Measurements from ENCODE around the gene EPHA1. TPM values are rescaled to one million over a fixed set of nuclear protein-coding genes. Genes with fewer than 3 reads are reported as not detected.
"Not testable (repeated sequence)": the region's sequence is repeated elsewhere in the genome, so short reads cannot be mapped to it uniquely, and the experiment has no call there.

Gene EPHA1
- total RNA-seq, 5 donors from 2014 or later (not counting 1 experiment from before 2014, with no cell fraction given): 23.8 to 49.8 (median 43.5) TPM

DNA sequence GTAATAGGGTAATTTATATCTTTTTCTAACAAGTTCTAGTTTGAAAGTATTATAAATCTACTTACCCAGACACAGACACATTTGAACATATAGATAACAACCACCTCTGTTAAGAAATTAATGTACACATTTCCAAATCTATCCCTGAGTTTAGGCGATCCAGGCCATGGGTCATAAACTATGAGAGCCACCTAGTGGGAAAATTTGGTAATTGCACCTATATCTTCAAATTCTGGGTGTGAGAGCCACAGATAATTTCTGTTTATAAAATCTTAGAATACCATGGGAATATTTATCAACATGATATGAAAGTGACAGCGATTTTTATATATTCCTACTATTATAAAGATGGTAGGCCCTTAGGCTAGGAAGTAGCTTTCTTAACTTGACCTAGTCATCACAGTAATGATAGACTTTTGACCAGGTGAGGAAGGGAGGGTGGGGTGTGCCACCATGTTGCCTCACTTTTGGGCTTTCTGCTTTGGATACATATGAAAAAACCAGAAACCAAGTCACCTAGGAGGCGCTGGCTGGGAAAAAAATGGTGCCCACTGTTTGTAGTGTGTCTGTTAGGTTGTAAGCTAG, 8.0 kb upstream of the EPHA1 start:
- H3K4me3 Mint-ChIP-seq: no peak overlapping the region
- peaks cover 0 to 2% of the 10 kb centered on the region in 2 donors for H3K27me3 Mint-ChIP-seq
- ChIA-PET CTCF (interaction anchor here (0.6 to 3.5 kb wide), 18 partner anchors 9 to 417 kb away, joined by 3 to 35 read pairs (median 4); no protein-coding TSS in a partner anchor), POLR2A (no interaction called here)
- H3K27ac Mint-ChIP-seq: no peak overlapping the region
- no peaks in the 10 kb centered on the region for H3K27me3 ChIP-seq (replicated peaks in 1 of 2; ENCODE audit: control insufficient read depth in 2 of 2, extremely low read depth in 1 of 2, insufficient read depth in 2 of 2, low read length in 1 of 2)
- peaks cover 0 to 5% of the 10 kb centered on the region in 2 experiments for H3K4me1 ChIP-seq (ENCODE audit: control insufficient read depth in 1 of 2, extremely low read depth in 1 of 2, insufficient read depth in 2 of 2, low read length in 2 of 2)
- DNase-seq (peak in 2 of 35 experiments; percentile 19 to 75), ATAC-seq (replicated peaks in 1 of 4) (peak in 2 of 4 experiments; percentile 44 to 52)
- H3K36me3 ChIP-seq (ENCODE audit: control insufficient read depth in 2 of 2, extremely low read depth in 1 of 2, insufficient read depth in 1 of 2, low read length in 1 of 2): no peaks in the 10 kb centered on the region
- no CpG with 5 or more reads among the region's 3 CpGs for WGBS (ENCODE audit: insufficient coverage)
- H3K4me3 ChIP-seq (ENCODE audit: control insufficient read depth in 1 of 2, extremely low read depth in 1 of 2, low read length in 1 of 2): no peak overlapping the region
- H3K36me3 Mint-ChIP-seq: peaks cover 35% of the 10 kb centered on the region
- H3K9me3 Mint-ChIP-seq: peaks cover 0 to 4% (median 0%) of the 10 kb centered on the region in 3 donors
- H3K4me1 Mint-ChIP-seq: peaks cover 19 to 55% (median 21%) of the 10 kb centered on the region in 3 donors
- H3K9me3 ChIP-seq: no peaks in the 10 kb centered on the region
- H3K27ac ChIP-seq (ENCODE audit: low read length): no peak overlapping the region

DNA sequence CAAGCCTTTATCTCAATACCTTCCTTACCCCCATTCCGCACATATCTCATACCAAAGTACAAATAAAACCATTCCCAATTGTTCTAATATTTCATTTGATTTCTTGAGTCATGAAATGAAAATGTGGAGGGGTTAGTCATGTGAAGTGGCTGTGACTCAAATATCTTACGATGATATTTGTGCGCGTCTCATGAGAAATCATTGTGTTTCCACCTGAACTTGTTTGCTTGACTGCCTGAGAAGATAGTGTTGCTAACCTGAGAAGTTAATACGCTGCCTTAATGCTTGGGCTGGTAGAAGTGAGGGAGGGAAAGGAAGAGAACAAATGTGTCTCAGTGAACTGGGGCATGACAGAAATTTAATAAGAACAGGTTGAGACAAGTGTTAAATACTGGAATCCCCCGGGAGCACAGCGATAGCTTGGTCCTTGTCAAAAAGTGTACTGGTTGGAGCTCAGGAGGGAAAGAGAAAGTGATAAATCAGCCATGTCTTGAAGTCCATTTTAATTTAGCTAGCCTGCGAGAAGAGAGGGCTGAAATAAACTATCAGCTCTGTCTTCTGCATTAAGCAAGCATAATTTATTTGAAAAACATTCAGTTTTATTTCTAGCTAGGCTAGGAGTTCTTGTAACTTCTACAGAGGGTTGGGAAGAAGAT, 7.2 kb upstream of the EPHA1 start:
- Mint-ChIP-seq H3K27ac (no peak overlapping the region), H3K4me1 (peaks cover 22 to 55% (median 27%) of the 10 kb centered on the region in 3 donors), H3K36me3 (peaks cover 30% of the 10 kb centered on the region), H3K27me3 (peaks cover 0 to 2% of the 10 kb centered on the region in 2 donors), H3K4me3 (no peak overlapping the region), H3K9me3 (peaks cover 0 to 4% (median 0%) of the 10 kb centered on the region in 3 donors)
- ATAC-seq (replicated peaks in 1 of 4) (no peak), DNase-seq (no peak)
- no peaks in the 10 kb centered on the region for H3K27me3 ChIP-seq (replicated peaks in 1 of 2; ENCODE audit: control insufficient read depth in 2 of 2, extremely low read depth in 1 of 2, insufficient read depth in 2 of 2, low read length in 1 of 2)
- ChIA-PET CTCF (interaction anchor here (0.6 to 3.5 kb wide), 12 partner anchors 8 to 1030 kb away, joined by 3 to 35 read pairs (median 6); no protein-coding TSS in a partner anchor), POLR2A (no interaction called here)
- no peaks in the 10 kb centered on the region for H3K9me3 ChIP-seq
- WGBS (ENCODE audit: insufficient coverage): 98% methylated on average over 4 of the region's 8 CpGs
- H3K4me3 ChIP-seq (ENCODE audit: control insufficient read depth in 1 of 2, extremely low read depth in 1 of 2, low read length in 1 of 2): no peak overlapping the region
- H3K27ac ChIP-seq (ENCODE audit: low read length): no peak overlapping the region
- H3K36me3 ChIP-seq (ENCODE audit: control insufficient read depth in 2 of 2, extremely low read depth in 1 of 2, insufficient read depth in 1 of 2, low read length in 1 of 2): no peaks in the 10 kb centered on the region
- H3K4me1 ChIP-seq (ENCODE audit: control insufficient read depth in 1 of 2, extremely low read depth in 1 of 2, insufficient read depth in 2 of 2, low read length in 2 of 2): peaks cover 0 to 5% of the 10 kb centered on the region in 2 experiments

DNA sequence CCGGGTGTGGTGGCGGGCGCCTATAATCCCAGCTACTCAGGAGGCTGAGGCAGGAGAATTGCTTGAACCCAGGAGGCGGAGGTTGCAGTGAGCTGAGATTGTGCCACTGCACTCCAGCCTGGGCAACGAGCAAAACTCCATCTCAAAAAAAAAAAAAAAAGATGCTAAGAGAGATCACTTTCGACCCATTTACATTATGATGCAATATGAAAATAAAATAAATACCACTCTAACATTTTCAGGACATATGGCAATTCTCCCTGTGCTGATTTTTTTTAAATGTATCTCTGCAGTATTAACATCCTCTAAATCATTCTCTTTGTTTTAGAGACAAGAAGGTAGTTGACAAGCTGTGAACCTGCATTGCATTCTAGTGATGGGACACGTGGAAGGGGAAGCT, 6.6 kb upstream of the EPHA1 start:
- 94% methylated on average over 3 of the region's 7 CpGs for WGBS (ENCODE audit: insufficient coverage)
- H3K4me1 ChIP-seq (ENCODE audit: control insufficient read depth in 1 of 2, extremely low read depth in 1 of 2, insufficient read depth in 2 of 2, low read length in 2 of 2); DNase-seq; H3K27me3 ChIP-seq (replicated peaks in 1 of 2; ENCODE audit: control insufficient read depth in 2 of 2, extremely low read depth in 1 of 2, insufficient read depth in 2 of 2, low read length in 1 of 2); H3K9me3 ChIP-seq; H3K4me3 Mint-ChIP-seq; H3K4me3 ChIP-seq (ENCODE audit: control insufficient read depth in 1 of 2, extremely low read depth in 1 of 2, low read length in 1 of 2); H3K27me3 Mint-ChIP-seq; ATAC-seq (replicated peaks in 1 of 4); H3K27ac ChIP-seq (ENCODE audit: low read length); H3K9me3 Mint-ChIP-seq; H3K36me3 ChIP-seq (ENCODE audit: control insufficient read depth in 2 of 2, extremely low read depth in 1 of 2, insufficient read depth in 1 of 2, low read length in 1 of 2); H3K27ac Mint-ChIP-seq: not testable (repeated sequence)
- CTCF ChIA-PET: interaction anchor here (0.7 to 3.5 kb wide), 10 partner anchors 8 to 1030 kb away, joined by 3 to 35 read pairs (median 4); partner anchors contain the start of genes TAS2R40 (in 1 of the 2) and ZYX (in 1 of the 2)
- Mint-ChIP-seq H3K4me1 (peaks cover 27 to 60% (median 32%) of the 10 kb centered on the region in 3 donors), H3K36me3 (peaks cover 24% of the 10 kb centered on the region)
- POLR2A ChIA-PET: interaction anchor here in 1 of 2 donors (0.7 kb wide), 2 partner anchors 43 to 997 kb away, joined by 3 to 6 read pairs; no protein-coding TSS in a partner anchor

DNA sequence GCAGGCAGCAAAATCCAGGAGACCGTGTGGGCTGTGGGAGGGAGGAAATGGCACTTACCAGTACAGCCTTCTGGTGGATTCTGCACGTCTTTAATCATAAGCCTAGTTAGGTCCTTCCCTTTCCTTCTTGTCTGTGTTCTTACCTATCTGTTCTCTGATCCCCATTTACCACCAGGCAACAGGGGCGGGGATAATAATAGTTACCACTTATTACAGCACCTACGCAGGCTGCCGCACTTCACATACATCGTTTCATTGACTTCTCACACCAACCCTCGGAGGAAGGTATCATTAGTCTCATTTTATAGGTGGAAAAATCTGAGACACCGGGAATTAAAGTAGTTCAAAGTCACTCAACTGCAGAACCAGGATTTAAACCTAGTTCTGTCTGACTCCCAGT, 4.5 kb upstream of the EPHA1 start:
- Mint-ChIP-seq H3K4me1 (peaks cover 33 to 64% (median 43%) of the 10 kb centered on the region in 3 donors), H3K27ac (no peak overlapping the region), H3K9me3 (no peaks in the 10 kb centered on the region), H3K4me3 (no peak overlapping the region), H3K27me3 (peaks cover 0 to 2% of the 10 kb centered on the region in 2 donors), H3K36me3 (peaks cover 12% of the 10 kb centered on the region)
- Histone ChIP-seq H3K36me3 (ENCODE audit: control insufficient read depth in 2 of 2, extremely low read depth in 1 of 2, insufficient read depth in 1 of 2, low read length in 1 of 2) (no peaks in the 10 kb centered on the region), H3K27me3 (replicated peaks in 1 of 2; ENCODE audit: control insufficient read depth in 2 of 2, extremely low read depth in 1 of 2, insufficient read depth in 2 of 2, low read length in 1 of 2) (peaks cover 0 to 3% of the 10 kb centered on the region in 2 experiments), H3K27ac (ENCODE audit: low read length) (no peak overlapping the region), H3K4me3 (ENCODE audit: control insufficient read depth in 1 of 2, extremely low read depth in 1 of 2, low read length in 1 of 2) (no peak overlapping the region), H3K9me3 (no peaks in the 10 kb centered on the region), H3K4me1 (ENCODE audit: control insufficient read depth in 1 of 2, extremely low read depth in 1 of 2, insufficient read depth in 2 of 2, low read length in 2 of 2) (peaks cover 16% of the 10 kb centered on the region in 2 experiments)
- POLR2A ChIA-PET: no interaction called here
- 67% methylated on average over 1 of the region's 8 CpGs for WGBS (ENCODE audit: insufficient coverage)
- ATAC-seq (replicated peaks in 1 of 4) (no peak), DNase-seq (no peak)
- CTCF ChIA-PET: no interaction called here

- 88% methylated on average over 4 of the region's 5 CpGs for WGBS (ENCODE audit: insufficient coverage)
- Histone ChIP-seq H3K4me1 (ENCODE audit: control insufficient read depth in 1 of 2, extremely low read depth in 1 of 2, insufficient read depth in 2 of 2, low read length in 2 of 2) (peaks cover 20 to 26% of the 10 kb centered on the region in 2 experiments), H3K27ac (ENCODE audit: low read length) (no peak overlapping the region), H3K4me3 (ENCODE audit: control insufficient read depth in 1 of 2, extremely low read depth in 1 of 2, low read length in 1 of 2) (no peak overlapping the region), H3K36me3 (ENCODE audit: control insufficient read depth in 2 of 2, extremely low read depth in 1 of 2, insufficient read depth in 1 of 2, low read length in 1 of 2) (no peaks in the 10 kb centered on the region), H3K27me3 (replicated peaks in 1 of 2; ENCODE audit: control insufficient read depth in 2 of 2, extremely low read depth in 1 of 2, insufficient read depth in 2 of 2, low read length in 1 of 2) (peaks cover 0 to 3% of the 10 kb centered on the region in 2 experiments), H3K9me3 (no peaks in the 10 kb centered on the region)
- peak overlapping the region in 1 of 2 donors; percentile 33 for H3K27ac Mint-ChIP-seq
- ChIA-PET CTCF (interaction anchor here in 1 of 2 donors (0.6 to 1.2 kb wide), 2 partner anchors 32 to 106 kb away, joined by 3 to 7 read pairs; no protein-coding TSS in a partner anchor), POLR2A (no interaction called here)
- no peak overlapping the region for H3K4me3 Mint-ChIP-seq
- DNase-seq (no peak), ATAC-seq (replicated peaks in 1 of 4) (no peak)
- H3K27me3 Mint-ChIP-seq: peaks cover 0 to 2% of the 10 kb centered on the region in 2 donors
- H3K36me3 Mint-ChIP-seq: peaks cover 8% of the 10 kb centered on the region
- peaks cover 42 to 71% (median 52%) of the 10 kb centered on the region in 3 donors for H3K4me1 Mint-ChIP-seq
- no peaks in the 10 kb centered on the region for H3K9me3 Mint-ChIP-seq
Measured at GRCh38 chr7:143411976-143412708, 3.5 kb upstream of the EPHA1 start.

DNA sequence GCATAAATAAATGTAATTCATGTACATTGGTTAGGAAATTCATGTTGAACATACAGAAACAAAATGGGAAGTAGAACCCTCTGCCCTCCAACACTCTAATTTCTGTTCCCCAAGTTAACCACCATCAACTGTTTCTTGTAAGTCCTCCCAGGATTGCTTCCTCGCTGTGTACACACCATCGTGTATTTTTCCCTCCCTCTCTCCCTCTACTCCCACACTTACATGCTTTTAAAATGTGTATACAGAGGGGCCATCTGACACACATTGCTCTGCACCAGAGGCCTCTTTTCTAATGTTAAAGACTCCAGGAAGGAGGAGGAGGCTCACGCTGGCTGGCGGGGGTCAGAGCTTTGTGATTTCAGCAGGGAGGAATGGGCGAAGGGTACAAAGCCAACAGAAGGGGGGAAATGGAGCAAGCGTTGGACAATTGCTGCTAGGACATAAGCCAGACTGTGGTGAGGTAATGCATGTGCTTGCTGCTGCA, 1.9 kb upstream of the EPHA1 start:
- H3K27ac Mint-ChIP-seq: peak overlapping the region; percentile 72 to 79
- ChIA-PET POLR2A (interaction anchor here in 1 of 2 donors (0.5 kb wide), 1 partner anchor 86 kb away, joined by 4 read pairs; no protein-coding TSS in a partner anchor), CTCF (interaction anchor here (0.5 to 1.4 kb wide), 6 partner anchors 26 to 170 kb away, joined by 3 to 6 read pairs (median 4); no protein-coding TSS in a partner anchor)
- Histone ChIP-seq H3K9me3 (no peaks in the 10 kb centered on the region), H3K36me3 (ENCODE audit: control insufficient read depth in 2 of 2, extremely low read depth in 1 of 2, insufficient read depth in 1 of 2, low read length in 1 of 2) (no peaks in the 10 kb centered on the region), H3K27ac (ENCODE audit: low read length) (no peak overlapping the region), H3K4me3 (ENCODE audit: control insufficient read depth in 1 of 2, extremely low read depth in 1 of 2, low read length in 1 of 2) (no peak overlapping the region), H3K4me1 (ENCODE audit: control insufficient read depth in 1 of 2, extremely low read depth in 1 of 2, insufficient read depth in 2 of 2, low read length in 2 of 2) (peaks cover 34 to 42% of the 10 kb centered on the region in 2 experiments), H3K27me3 (replicated peaks in 1 of 2; ENCODE audit: control insufficient read depth in 2 of 2, extremely low read depth in 1 of 2, insufficient read depth in 2 of 2, low read length in 1 of 2) (peaks cover 0 to 3% of the 10 kb centered on the region in 2 experiments)
- peaks cover 0 to 2% of the 10 kb centered on the region in 2 donors for H3K27me3 Mint-ChIP-seq
- WGBS (ENCODE audit: insufficient coverage): 93% methylated on average over 2 of the region's 6 CpGs
- H3K4me3 Mint-ChIP-seq: peak overlapping the region in 1 of 3 donors; percentile 89
- peaks cover 5% of the 10 kb centered on the region for H3K36me3 Mint-ChIP-seq
- ATAC-seq (replicated peaks in 1 of 4) (no peak), DNase-seq (no peak)
- no peaks in the 10 kb centered on the region for H3K9me3 Mint-ChIP-seq
- peaks cover 51 to 77% (median 63%) of the 10 kb centered on the region in 3 donors for H3K4me1 Mint-ChIP-seq

All from T-cell (primary cell).